Coronary artery (tissue), 2 donors: ENCODE data around the gene CSNK2A1.

Experiments used
- DNase-seq: peaks from one replicate; pipeline ENCODE4 v3.0.0-alpha.2; 2017; ENCODE audit warnings: low spot score
- H3K27ac ChIP-seq, 2 donors: fragments of 200-600 bp; sonication (generic); one replicate each; pipeline ENCODE4 v1.5.1; 2016 to 2019
- H3K4me3 ChIP-seq: fragments of 200-600 bp; sonication (generic); 2 replicates; pipeline ENCODE4 v1.5.1; 2016; ENCODE audit warnings: mild to moderate bottlenecking, moderate library complexity
- CTCF ChIP-seq: fragments of 200-600 bp; sonication (generic); IDR thresholded peaks from one replicate; pipeline ENCODE4 v1.5.1; 2019; ENCODE audit warnings: antibody characterized with exemption

The CSNK2A1 gene

GRCh38 chr20:542777-543368 is 717 bp downstream of the CSNK2A1 start:
- TF ChIP-seq CTCF, result no peak
- H3K4me3 ChIP-seq, result peak overlapping the region; percentile 92
- no peak for DNase-seq
- peak overlapping the region; percentile 76 to 92 for H3K27ac ChIP-seq

DNA sequence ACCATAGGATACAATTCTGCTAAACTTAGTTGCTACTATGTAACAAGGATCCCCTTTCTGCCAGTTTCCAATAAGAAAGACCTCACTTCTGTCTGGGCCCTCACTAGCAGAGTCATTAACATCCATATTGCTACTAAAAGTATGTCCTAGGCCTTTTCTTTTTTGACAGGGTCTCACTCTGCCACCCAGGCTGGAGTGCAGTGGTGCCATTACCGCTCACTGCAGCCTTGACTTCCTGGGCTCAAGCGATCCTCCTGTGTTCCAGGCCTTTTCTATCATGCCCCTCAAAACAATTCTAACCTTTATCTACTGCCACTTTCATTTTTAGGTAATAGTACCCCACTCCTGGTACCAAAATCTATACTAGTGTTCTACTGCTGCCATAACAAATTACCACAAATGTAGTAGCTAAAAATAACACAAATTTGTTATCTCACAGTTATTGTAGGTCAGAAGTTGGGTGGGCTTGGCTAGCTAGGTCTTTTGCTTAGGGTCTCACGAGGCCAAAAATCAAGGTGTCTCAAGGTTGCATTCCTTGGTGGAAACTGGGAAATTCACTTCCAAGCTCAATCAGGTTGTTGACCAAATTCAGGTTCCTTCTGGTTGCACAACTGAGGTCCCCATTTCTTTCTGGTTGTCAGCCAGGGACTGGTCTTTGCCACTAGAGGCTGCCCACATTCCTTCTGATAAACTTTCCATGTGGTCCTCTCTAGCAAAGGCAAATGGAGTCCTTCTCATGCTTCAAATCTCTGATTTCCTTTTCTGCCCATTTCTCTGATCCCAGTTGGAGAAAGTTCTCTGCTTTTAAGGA is 3.0 kb downstream of the CSNK2A1 start:
- no peak for TF ChIP-seq CTCF
- Histone ChIP-seq H3K4me3 (peak overlapping the region; percentile 32), H3K27ac (peak overlapping the region in 1 of 2 donors; percentile 51)
- no peak for DNase-seq

GRCh38 chr20:539848-540247 is 3.7 kb downstream of the CSNK2A1 start:
- Histone ChIP-seq H3K4me3 (peak overlapping the region; percentile 32), H3K27ac (peak overlapping the region in 1 of 2 donors; percentile 51)
- no peak for DNase-seq
- TF ChIP-seq CTCF, result no peak

- no peak for TF ChIP-seq CTCF
- Histone ChIP-seq H3K4me3 (peak overlapping the region; percentile 32), H3K27ac (peak overlapping the region in 1 of 2 donors; percentile 51)
- no peak for DNase-seq
These were observed 4.4 kb downstream of the CSNK2A1 start for GRCh38 chr20:539191-539590.

DNA sequence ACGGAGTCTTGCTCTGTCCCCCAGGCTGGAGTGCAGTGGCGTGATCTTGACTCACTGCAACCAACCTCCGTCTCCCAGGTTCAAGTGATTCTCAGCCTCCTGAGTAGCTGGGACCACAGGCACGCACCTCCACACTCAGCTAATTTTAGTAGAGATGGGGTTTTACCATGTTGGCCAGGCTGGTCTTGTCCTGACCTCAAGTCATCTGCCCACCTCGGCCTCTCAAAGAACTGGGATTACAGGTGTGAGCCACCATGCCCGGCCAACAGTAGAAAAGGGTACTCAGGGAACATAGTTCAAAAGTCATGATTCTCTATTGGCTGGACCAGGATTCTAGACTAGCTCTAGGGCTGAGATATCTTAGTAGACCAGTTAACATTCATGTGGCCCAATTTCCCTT is 5.6 kb downstream of the CSNK2A1 start:
- Histone ChIP-seq H3K27ac (no peak overlapping the region), H3K4me3 (no peak overlapping the region)
- no peak for TF ChIP-seq CTCF
- DNase-seq, result no peak

GRCh38 chr20:536426-537010 is 7.1 kb downstream of the CSNK2A1 start:
- Histone ChIP-seq H3K4me3 (peak overlapping the region; percentile 3), H3K27ac (no peak overlapping the region)
- DNase-seq, result no peak
- TF ChIP-seq CTCF, result no peak
